ENCODE results near the gene LDAF1. TPM values are rescaled to one million over a fixed set of nuclear protein-coding genes. Genes with fewer than 3 reads are reported as not detected.

LDAF1 gene
- total and polyA plus RNA-seq, 2 of the 8 experiments (the other 6 are each of a cell fraction or from before 2014, with no cell fraction given): 32.4 to 34.2 TPM

- TF ChIP-seq NRF1 (IDR thresholded peaks at IDR 0.05; ENCODE audit: low read depth, low read length): no peak
- peak; percentile 56; the same call in 1 of the 2 replicates for TF ChIP-seq POLR2AphosphoS5 (IDR thresholded peaks at IDR 0.05; ENCODE audit: low read depth, low read length)
- peak; percentile 34 for TF ChIP-seq E2F6 (IDR thresholded peaks at IDR 0.05)
- no peak for TF ChIP-seq JUN (IDR thresholded peaks at IDR 0.05; ENCODE audit: low read depth, low read length)
- TF ChIP-seq YY1 (IDR thresholded peaks at IDR 0.05; ENCODE audit: low read depth, low read length): no peak
- TF ChIP-seq KDM5A (IDR thresholded peaks at IDR 0.05; ENCODE audit: low read length): no peak
- peak in 1 of 2 experiments; percentile 60; a peak in 1 of 4 replicates for TF ChIP-seq SIN3A (conservative IDR thresholded peaks at IDR 0.05 in 1 of 2, IDR thresholded peaks at IDR 0.05 in 1 of 2; ENCODE audit: low read depth in 1 of 2, low read length in 2 of 2)
- peak; percentile 18; the same call in 1 of the 2 replicates for TF ChIP-seq MAX (IDR thresholded peaks at IDR 0.05)
- TF ChIP-seq TBP (IDR thresholded peaks at IDR 0.05; ENCODE audit: low read depth, low read length): peak; percentile 24; the same call in 1 of the 2 replicates
- no peak for TF ChIP-seq CTCF (IDR thresholded peaks at IDR 0.05; ENCODE audit: control extremely low read depth in 1 of 3, insufficient read depth in 1 of 3, low read depth in 1 of 3, low read length in 3 of 3)
Observed at GRCh38 chr16:21158208-21159110, at the start of gene LDAF1 (continued).

Data from H1 (cell line).